ENCODE measurements around the gene SDCBP2.

Gene SDCBP2

DNA sequence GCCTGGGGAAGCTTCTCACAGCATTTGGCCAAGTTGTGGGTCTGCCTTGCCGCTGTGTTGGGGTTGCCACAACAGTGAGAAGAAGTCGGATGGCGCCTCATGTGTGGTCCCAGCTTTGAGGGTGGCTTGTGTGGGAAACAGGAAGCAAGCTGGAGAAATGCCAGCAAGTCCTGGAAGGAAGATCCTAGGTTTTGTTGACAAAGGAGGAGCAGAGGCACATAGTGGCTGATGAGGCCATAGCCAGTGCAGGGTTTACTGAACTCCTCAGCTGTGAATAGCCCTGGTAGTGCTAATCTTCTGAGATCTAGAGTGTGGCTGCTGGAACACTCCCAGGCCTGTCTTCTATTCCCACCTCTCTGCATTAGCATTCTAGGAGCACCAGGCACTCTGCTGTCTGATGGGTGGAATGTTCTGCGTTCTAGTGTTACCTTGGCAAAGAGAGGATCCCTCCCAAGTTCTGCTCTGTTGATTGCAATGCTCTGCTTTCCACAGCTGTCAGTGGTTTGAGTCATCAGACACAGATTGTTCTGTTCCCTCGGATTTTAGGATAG lies 37.7 kb downstream of the SDCBP2 start:
- TF ChIP-seq, protein P1, sequence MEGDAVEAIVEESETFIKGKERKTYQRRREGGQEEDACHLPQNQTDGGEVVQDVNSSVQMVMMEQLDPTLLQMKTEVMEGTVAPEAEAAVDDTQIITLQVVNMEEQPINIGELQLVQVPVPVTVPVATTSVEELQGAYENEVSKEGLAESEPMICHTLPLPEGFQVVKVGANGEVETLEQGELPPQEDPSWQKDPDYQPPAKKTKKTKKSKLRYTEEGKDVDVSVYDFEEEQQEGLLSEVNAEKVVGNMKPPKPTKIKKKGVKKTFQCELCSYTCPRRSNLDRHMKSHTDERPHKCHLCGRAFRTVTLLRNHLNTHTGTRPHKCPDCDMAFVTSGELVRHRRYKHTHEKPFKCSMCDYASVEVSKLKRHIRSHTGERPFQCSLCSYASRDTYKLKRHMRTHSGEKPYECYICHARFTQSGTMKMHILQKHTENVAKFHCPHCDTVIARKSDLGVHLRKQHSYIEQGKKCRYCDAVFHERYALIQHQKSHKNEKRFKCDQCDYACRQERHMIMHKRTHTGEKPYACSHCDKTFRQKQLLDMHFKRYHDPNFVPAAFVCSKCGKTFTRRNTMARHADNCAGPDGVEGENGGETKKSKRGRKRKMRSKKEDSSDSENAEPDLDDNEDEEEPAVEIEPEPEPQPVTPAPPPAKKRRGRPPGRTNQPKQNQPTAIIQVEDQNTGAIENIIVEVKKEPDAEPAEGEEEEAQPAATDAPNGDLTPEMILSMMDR (IDR thresholded peaks at IDR 0.05; ENCODE audit: control insufficient read depth, extremely low read depth, insufficient read depth) = no peak
- H3K4me3 ChIP-seq (ENCODE audit: low read depth, low read length) = no peak overlapping the region
- no peak for DNase-seq (ENCODE audit: low read depth)

DNA sequence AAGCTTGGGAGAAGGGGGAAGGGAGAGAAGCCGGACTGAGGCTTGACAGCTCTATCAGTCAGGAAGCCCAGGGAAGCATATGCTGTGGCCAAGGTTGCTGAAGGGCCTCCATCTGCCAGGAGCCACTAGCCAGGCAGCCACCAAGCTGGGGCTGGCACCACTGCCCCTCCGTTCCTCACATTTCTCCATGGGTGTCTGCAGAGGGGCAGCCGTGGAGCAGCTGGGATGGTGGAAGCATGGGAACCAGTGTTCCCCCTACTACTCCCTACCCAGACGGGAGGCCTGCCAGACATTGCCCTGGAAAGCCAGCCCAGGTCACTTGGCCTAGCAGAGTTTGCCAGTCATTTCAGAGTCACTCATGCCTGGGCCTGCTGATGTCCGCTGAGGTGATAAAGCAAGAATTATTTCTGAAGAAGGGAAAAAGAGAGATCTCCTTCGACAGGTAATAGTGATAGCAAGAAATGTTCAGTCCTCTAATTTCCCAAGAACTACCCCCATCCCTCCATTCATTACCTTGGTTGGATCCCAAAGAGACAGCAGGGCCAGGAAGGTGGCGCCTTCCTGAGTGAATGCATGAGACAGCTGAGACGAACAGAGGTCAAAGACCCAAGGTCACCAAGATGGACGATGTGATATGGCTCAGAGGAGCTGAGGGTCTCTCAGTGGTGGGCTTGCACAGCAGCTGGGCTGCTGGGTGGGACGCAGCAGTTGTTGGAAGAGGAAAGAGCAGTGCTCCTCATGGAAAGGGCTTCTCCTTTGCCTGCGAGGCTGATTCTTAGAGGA lies 41.0 kb downstream of the SDCBP2 start:
- TF ChIP-seq, protein P1 (IDR thresholded peaks at IDR 0.05; ENCODE audit: control insufficient read depth, extremely low read depth, insufficient read depth) = no peak
- H3K4me3 ChIP-seq (ENCODE audit: low read depth, low read length) = no peak overlapping the region
- DNase-seq (ENCODE audit: low read depth) = no peak

DNA sequence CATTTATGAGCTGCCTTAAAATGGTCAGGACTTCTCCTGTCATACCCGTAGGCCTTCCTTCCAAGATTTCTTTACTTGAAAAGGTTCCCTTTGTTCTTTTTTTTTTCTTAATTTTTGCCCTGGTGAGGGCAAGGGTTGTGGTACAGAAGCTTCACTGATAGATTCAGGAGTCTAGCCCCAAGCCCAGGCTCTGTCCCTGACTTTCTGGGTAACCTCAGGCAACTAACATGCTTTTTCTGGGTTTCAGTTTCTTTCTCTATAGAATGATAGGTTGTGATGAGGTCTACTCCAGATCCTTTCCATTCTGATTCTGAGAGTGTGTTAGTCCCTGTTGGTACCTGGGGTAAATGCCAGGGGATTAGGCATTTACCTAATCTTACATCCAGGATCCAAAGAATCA lies 41.6 kb downstream of the SDCBP2 start:
- TF ChIP-seq, protein P1 (IDR thresholded peaks at IDR 0.05; ENCODE audit: control insufficient read depth, extremely low read depth, insufficient read depth) = no peak

DNA sequence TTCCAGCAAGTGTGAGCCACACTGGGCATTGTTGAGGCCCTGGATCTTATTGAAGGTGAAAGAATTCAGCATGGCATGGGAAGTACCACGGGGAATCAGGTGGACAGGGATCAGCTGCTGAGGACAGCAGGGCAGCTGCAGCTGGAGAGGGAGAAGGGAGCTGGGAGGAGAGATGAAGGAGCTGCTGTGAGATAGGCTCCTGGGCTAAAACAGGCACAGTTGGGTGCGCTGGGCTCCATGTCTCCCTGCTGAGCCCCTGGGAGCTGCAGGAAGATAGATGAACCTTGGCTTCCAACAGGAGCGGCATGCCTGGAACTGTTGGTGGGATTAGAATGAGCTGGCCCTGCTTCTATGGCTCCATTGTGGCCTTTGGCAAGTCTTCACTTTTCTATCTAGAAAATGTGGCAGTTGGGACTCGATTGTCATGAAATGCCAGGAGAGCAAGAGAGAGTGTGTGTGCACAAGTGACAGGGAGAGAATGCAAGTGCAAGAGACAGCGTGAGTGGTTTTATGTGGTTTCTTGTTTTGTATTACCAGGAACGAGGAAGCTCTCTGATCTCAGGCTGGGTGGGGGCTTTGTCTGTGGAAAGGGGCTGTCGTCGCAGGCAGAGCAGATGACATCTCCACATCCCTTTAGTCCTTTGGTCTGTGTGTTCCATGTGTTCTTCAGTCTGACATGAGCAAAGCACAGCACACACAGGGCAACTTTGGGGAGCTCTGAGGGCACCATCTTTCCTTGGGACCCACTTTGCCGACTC lies 42.5 kb downstream of the SDCBP2 start:
- H3K4me3 ChIP-seq (ENCODE audit: low read depth, low read length) = no peak overlapping the region
- TF ChIP-seq, protein P1 (IDR thresholded peaks at IDR 0.05; ENCODE audit: control insufficient read depth, extremely low read depth, insufficient read depth) = no peak
- DNase-seq (ENCODE audit: low read depth) = no peak

More for the DNA sequence above, 41.6 kb downstream of the SDCBP2 start:
- no peak for DNase-seq (ENCODE audit: low read depth)
- H3K4me3 ChIP-seq (ENCODE audit: low read depth, low read length) = no peak overlapping the region

DNA sequence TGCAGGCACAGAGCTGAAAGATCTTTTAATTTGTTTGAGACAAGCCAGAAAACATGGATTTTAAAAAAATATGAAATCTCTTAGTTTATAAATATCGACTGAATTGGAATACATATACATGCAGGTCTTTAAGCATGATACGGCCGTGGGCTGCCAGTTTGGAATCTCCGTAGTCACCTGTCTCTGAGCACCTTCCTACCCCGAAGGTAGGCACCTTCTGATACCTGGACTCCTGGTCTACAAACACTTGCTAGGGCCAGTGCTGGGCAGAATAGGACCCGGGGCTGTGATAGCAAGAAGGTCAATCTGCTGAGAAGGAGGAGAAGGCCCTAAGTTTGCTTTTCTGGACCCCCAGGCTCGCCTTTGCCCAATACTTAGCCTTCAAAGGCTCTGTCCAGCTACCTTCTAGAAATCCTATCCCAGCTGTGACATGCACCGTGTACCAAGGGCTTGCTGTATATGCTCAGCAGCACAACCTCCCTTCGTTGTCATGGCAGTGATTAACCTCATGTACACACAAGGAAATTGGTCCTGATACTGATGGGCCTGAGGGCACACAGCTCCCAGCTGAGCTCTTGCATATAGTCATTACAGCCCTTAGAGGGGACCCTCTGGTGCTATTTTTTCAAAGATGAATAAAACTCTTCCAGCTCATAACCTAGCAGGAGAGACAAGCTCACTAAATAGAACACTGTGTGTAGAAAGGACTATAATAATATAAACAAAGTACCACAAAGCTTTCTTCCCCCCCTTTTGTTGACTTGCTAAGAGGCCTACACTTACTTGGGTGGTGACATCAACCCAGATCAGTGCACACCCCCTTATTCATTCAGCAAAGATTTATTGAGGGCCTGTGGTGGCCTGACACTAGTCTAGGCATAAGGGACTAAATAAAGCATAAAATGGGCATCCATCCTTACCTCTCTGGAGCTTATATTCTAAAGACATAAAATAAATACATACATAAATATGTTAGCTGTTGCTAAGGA lies 45.1 kb downstream of the SDCBP2 start:
- H3K4me3 ChIP-seq (ENCODE audit: low read depth, low read length) = no peak overlapping the region
- DNase-seq (ENCODE audit: low read depth) = no peak
- TF ChIP-seq, protein P1 (IDR thresholded peaks at IDR 0.05; ENCODE audit: control insufficient read depth, extremely low read depth, insufficient read depth) = no peak

DNA sequence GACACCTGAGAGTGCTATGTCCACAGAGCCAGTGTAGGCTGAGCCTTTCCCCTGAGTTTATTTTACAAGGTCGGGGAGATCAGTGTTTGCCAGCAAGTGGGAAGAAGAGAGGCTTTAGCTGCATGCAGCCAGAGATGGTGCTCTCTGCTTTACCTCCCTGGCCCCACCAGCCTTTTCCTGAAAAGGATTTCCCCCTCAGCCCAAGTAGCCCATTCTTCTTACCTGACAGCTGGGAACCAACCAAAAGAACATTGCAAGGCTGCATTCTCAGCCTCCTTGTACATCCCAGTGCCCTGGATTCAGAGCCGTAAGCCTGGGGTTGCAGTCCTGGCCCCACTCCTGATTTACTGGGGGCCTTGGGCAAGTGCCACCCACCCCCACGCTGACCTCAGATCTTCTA lies 46.0 kb downstream of the SDCBP2 start:
- DNase-seq (ENCODE audit: low read depth) = no peak
- H3K4me3 ChIP-seq (ENCODE audit: low read depth, low read length) = no peak overlapping the region
- TF ChIP-seq, protein P1 (IDR thresholded peaks at IDR 0.05; ENCODE audit: control insufficient read depth, extremely low read depth, insufficient read depth) = no peak

All from LNCaP clone FGC (cell line).